ENCODE results near the gene HUNK.
"Not testable (repeated sequence)": the region's sequence is repeated elsewhere in the genome, so short reads cannot be mapped to it uniquely, and the experiment has no call there.

The HUNK gene

GRCh38 chr21:31855180-31855579 lies 17.6 kb upstream of the HUNK start:
- no peaks in the 10 kb centered on the region for H3K27me3 ChIP-seq (ENCODE audit: insufficient read depth, low read length)
- H4K12ac ChIP-seq (ENCODE audit: low read depth, low read length), result no peak overlapping the region
- peaks cover 3% of the 10 kb centered on the region for H3K9me3 ChIP-seq (ENCODE audit: insufficient read depth, low read depth, low read length)
- no peak overlapping the region for H2BK5ac ChIP-seq (ENCODE audit: low read depth, low read length, poor library complexity)
- no peak overlapping the region for H2BK120ac ChIP-seq (ENCODE audit: insufficient read depth, low read length, poor library complexity)
- H3K27ac ChIP-seq (ENCODE audit: low read depth, low read length), result no peak overlapping the region
- no peak overlapping the region for H2BK12ac ChIP-seq (ENCODE audit: low read length)
- no peak overlapping the region for H2AK5ac ChIP-seq (ENCODE audit: low read length)
- H4K91ac ChIP-seq (ENCODE audit: low read depth, low read length), result no peak overlapping the region
- no peaks in the 10 kb centered on the region for H3K79me1 ChIP-seq (ENCODE audit: low read length)
- no peak overlapping the region for H3K4me2 ChIP-seq (ENCODE audit: low read length)
- no CpG with 5 or more reads among the region's 4 CpGs for WGBS (ENCODE audit: extremely low coverage, insufficient coverage, insufficient read length)
- no peak overlapping the region for H3K23ac ChIP-seq (ENCODE audit: low read length)
- no peak overlapping the region for H2AFZ ChIP-seq (ENCODE audit: insufficient read depth, low read length, poor library complexity)
- H3K4me1 ChIP-seq (ENCODE audit: control insufficient read depth in 1 of 2, insufficient read depth in 2 of 2, low read length in 2 of 2), result no peaks in the 10 kb centered on the region
- no peak overlapping the region for H3K4ac ChIP-seq (ENCODE audit: low read depth, low read length)
- no peak overlapping the region for H3K9ac ChIP-seq (ENCODE audit: low read length)
- no peak overlapping the region for H3K4me3 ChIP-seq (ENCODE audit: low read depth, low read length)
- no peak overlapping the region for H4K8ac ChIP-seq (ENCODE audit: low read depth, low read length)
- DNase-seq, result peak; percentile 92 to 97
- no peaks in the 10 kb centered on the region for H3K36me3 ChIP-seq (ENCODE audit: control insufficient read depth in 1 of 2, insufficient read depth in 2 of 2, low read length in 2 of 2)
- H3K14ac ChIP-seq (ENCODE audit: low read length), result no peak overlapping the region
- no peaks in the 10 kb centered on the region for H3K79me2 ChIP-seq (ENCODE audit: control insufficient read depth, insufficient read depth, low read length, poor library complexity)
- no peak overlapping the region for H3K18ac ChIP-seq (ENCODE audit: low read length)

- H4K91ac ChIP-seq (ENCODE audit: low read depth, low read length), result no peak overlapping the region
- H2BK5ac ChIP-seq (ENCODE audit: low read depth, low read length, poor library complexity), result no peak overlapping the region
These were observed 15.7 kb upstream of the HUNK start for GRCh38 chr21:31857096-31857495.

GRCh38 chr21:31857631-31858030 lies 15.2 kb upstream of the HUNK start:
- not testable (repeated sequence) for H3K9ac ChIP-seq (ENCODE audit: low read length); H4K12ac ChIP-seq (ENCODE audit: low read depth, low read length); H2BK120ac ChIP-seq (ENCODE audit: insufficient read depth, low read length, poor library complexity); H3K9me3 ChIP-seq (ENCODE audit: insufficient read depth, low read depth, low read length); H3K14ac ChIP-seq (ENCODE audit: low read length); H3K18ac ChIP-seq (ENCODE audit: low read length); H4K91ac ChIP-seq (ENCODE audit: low read depth, low read length); H3K79me1 ChIP-seq (ENCODE audit: low read length); H2BK12ac ChIP-seq (ENCODE audit: low read length); H3K4ac ChIP-seq (ENCODE audit: low read depth, low read length); H3K79me2 ChIP-seq (ENCODE audit: control insufficient read depth, insufficient read depth, low read length, poor library complexity); H3K4me2 ChIP-seq (ENCODE audit: low read length); H2AFZ ChIP-seq (ENCODE audit: insufficient read depth, low read length, poor library complexity); DNase-seq; H3K23ac ChIP-seq (ENCODE audit: low read length); H4K8ac ChIP-seq (ENCODE audit: low read depth, low read length); H3K36me3 ChIP-seq (ENCODE audit: control insufficient read depth in 1 of 2, insufficient read depth in 2 of 2, low read length in 2 of 2); H3K4me3 ChIP-seq (ENCODE audit: low read depth, low read length); H3K4me1 ChIP-seq (ENCODE audit: control insufficient read depth in 1 of 2, insufficient read depth in 2 of 2, low read length in 2 of 2); H3K27me3 ChIP-seq (ENCODE audit: insufficient read depth, low read length); H3K27ac ChIP-seq (ENCODE audit: low read depth, low read length); H2AK5ac ChIP-seq (ENCODE audit: low read length); H2BK5ac ChIP-seq (ENCODE audit: low read depth, low read length, poor library complexity)
- no CpG with 5 or more reads among the region's 7 CpGs for WGBS (ENCODE audit: extremely low coverage, insufficient coverage, insufficient read length)

More at GRCh38 chr21:31857096-31857495, 15.7 kb upstream of the HUNK start:
- no peak overlapping the region for H3K14ac ChIP-seq (ENCODE audit: low read length)
- H3K9ac ChIP-seq (ENCODE audit: low read length), result no peak overlapping the region
- no peak overlapping the region for H3K4me2 ChIP-seq (ENCODE audit: low read length)
- H4K12ac ChIP-seq (ENCODE audit: low read depth, low read length), result no peak overlapping the region
- no peaks in the 10 kb centered on the region for H3K79me1 ChIP-seq (ENCODE audit: low read length)
- H3K36me3 ChIP-seq (ENCODE audit: control insufficient read depth in 1 of 2, insufficient read depth in 2 of 2, low read length in 2 of 2), result no peaks in the 10 kb centered on the region
- H4K8ac ChIP-seq (ENCODE audit: low read depth, low read length), result no peak overlapping the region
- no peaks in the 10 kb centered on the region for H3K27me3 ChIP-seq (ENCODE audit: insufficient read depth, low read length)
- DNase-seq, result peak; percentile 65 to 86
- H2BK120ac ChIP-seq (ENCODE audit: insufficient read depth, low read length, poor library complexity), result no peak overlapping the region
- no peak overlapping the region for H3K18ac ChIP-seq (ENCODE audit: low read length)
- H3K23ac ChIP-seq (ENCODE audit: low read length), result no peak overlapping the region
- no peak overlapping the region for H2AFZ ChIP-seq (ENCODE audit: insufficient read depth, low read length, poor library complexity)
- H3K79me2 ChIP-seq (ENCODE audit: control insufficient read depth, insufficient read depth, low read length, poor library complexity), result no peaks in the 10 kb centered on the region
- WGBS (ENCODE audit: extremely low coverage, insufficient coverage, insufficient read length), result no CpG with 5 or more reads among the region's 7 CpGs
- H3K4me3 ChIP-seq (ENCODE audit: low read depth, low read length), result no peak overlapping the region
- no peak overlapping the region for H2AK5ac ChIP-seq (ENCODE audit: low read length)
- no peak overlapping the region for H3K4ac ChIP-seq (ENCODE audit: low read depth, low read length)
- no peak overlapping the region for H3K27ac ChIP-seq (ENCODE audit: low read depth, low read length)
- H2BK12ac ChIP-seq (ENCODE audit: low read length), result no peak overlapping the region
- no peaks in the 10 kb centered on the region for H3K4me1 ChIP-seq (ENCODE audit: control insufficient read depth in 1 of 2, insufficient read depth in 2 of 2, low read length in 2 of 2)
- no peaks in the 10 kb centered on the region for H3K9me3 ChIP-seq (ENCODE audit: insufficient read depth, low read depth, low read length)

GRCh38 chr21:31860851-31861250 lies 12.0 kb upstream of the HUNK start:
- H2BK120ac ChIP-seq (ENCODE audit: insufficient read depth, low read length, poor library complexity), result no peak overlapping the region
- no peak overlapping the region for H3K9ac ChIP-seq (ENCODE audit: low read length)
- H3K27me3 ChIP-seq (ENCODE audit: insufficient read depth, low read length), result no peaks in the 10 kb centered on the region
- H3K4me2 ChIP-seq (ENCODE audit: low read length), result no peak overlapping the region
- no peak overlapping the region for H2BK5ac ChIP-seq (ENCODE audit: low read depth, low read length, poor library complexity)
- H2AFZ ChIP-seq (ENCODE audit: insufficient read depth, low read length, poor library complexity), result no peak overlapping the region
- H2AK5ac ChIP-seq (ENCODE audit: low read length), result no peak overlapping the region
- no CpG with 5 or more reads among the region's 3 CpGs for WGBS (ENCODE audit: extremely low coverage, insufficient coverage, insufficient read length)
- no peak for DNase-seq
- H3K4me1 ChIP-seq (ENCODE audit: control insufficient read depth in 1 of 2, insufficient read depth in 2 of 2, low read length in 2 of 2), result no peaks in the 10 kb centered on the region
- H3K79me1 ChIP-seq (ENCODE audit: low read length), result no peaks in the 10 kb centered on the region
- H2BK12ac ChIP-seq (ENCODE audit: low read length), result no peak overlapping the region
- no peak overlapping the region for H3K4ac ChIP-seq (ENCODE audit: low read depth, low read length)
- no peak overlapping the region for H4K8ac ChIP-seq (ENCODE audit: low read depth, low read length)
- H3K79me2 ChIP-seq (ENCODE audit: control insufficient read depth, insufficient read depth, low read length, poor library complexity), result no peaks in the 10 kb centered on the region
- no peak overlapping the region for H3K27ac ChIP-seq (ENCODE audit: low read depth, low read length)
- H3K36me3 ChIP-seq (ENCODE audit: control insufficient read depth in 1 of 2, insufficient read depth in 2 of 2, low read length in 2 of 2), result no peaks in the 10 kb centered on the region
- no peak overlapping the region for H3K23ac ChIP-seq (ENCODE audit: low read length)
- H4K12ac ChIP-seq (ENCODE audit: low read depth, low read length), result no peak overlapping the region
- H4K91ac ChIP-seq (ENCODE audit: low read depth, low read length), result no peak overlapping the region
- no peak overlapping the region for H3K4me3 ChIP-seq (ENCODE audit: low read depth, low read length)
- no peak overlapping the region for H3K18ac ChIP-seq (ENCODE audit: low read length)
- no peaks in the 10 kb centered on the region for H3K9me3 ChIP-seq (ENCODE audit: insufficient read depth, low read depth, low read length)
- H3K14ac ChIP-seq (ENCODE audit: low read length), result no peak overlapping the region

All from trophoblast cell (in vitro differentiated cells and primary cell).